Right kidney (tissue), 1 donor: Measurements from ENCODE around the gene ASIC1.
A peak's percentile ranks its signal among the peaks of the same experiment; 100 is the strongest.

ENCODE experiments used
- DNase-seq: peaks from one replicate; pipeline ENCODE4 v3.0.0-alpha.2; 2016

The ASIC1 gene

DNA sequence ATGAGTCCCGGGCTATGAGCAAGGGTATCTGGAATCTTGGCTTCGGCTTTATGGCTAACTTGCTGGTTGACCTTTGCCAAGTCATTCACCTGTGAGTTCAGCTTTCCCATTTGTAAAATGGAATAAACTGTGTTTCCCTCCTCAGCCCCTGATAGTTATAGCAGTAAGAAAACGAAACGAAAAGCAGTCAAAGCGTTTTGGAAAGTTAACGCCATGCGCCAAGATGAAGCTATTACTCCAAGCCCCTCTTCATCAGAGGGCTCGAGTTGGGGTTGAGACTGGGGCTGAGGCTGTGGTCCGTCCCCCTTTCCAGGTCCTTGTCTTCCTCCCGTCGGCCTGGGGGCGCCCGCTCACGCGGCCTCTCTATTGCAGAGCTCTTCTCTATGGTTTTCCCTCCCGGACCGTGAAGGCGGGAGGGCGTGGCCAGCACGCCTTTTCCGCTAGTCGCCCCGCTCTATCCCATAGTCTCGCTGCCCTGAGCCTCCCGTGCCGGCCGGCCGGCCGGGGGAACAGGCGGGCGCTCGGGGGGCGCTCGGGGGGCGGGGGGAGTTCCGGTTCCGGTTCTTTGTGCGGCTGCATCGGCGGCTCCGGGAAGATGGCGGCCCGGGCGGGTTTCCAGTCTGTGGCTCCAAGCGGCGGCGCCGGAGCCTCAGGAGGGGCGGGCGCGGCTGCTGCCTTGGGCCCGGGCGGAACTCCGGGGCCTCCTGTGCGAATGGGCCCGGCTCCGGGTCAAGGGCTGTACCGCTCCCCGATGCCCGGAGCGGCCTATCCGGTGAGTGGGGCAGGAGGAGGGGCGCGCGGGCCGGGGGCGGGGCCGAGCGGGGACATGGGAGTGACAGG, 27.6 kb downstream of the ASIC1 start, which contains the start of gene SMARCD1:
TSS of gene SMARCD1 (plus strand) at position 568 of the 840 bp plus-strand sequence. CDS start at position 596, 28 bp downstream.
- peak; percentile 92 for DNase-seq

DNA sequence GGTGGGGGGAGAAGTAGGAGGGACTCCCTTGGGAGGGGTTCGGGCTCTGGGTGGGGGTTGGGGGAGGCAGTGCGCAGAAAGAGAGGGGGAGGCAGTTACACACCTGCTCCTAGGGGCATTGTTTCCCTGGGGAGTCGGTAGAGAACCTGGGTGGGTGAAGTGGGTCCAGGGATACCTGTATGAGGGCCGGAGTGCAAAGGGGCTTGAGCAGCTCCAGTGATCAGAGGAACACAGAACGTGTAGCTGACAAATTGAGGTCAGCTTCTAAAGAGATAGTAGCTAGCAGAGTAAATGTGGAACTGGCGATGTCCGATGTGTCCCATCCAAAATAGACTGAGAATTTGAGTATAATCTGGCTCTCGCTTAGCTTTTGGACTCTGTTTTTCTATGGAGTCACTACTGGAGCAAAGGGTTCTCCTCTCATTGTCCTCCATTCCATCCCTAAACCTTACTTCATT, 28.2 kb downstream of the ASIC1 start:
- DNase-seq, result peak; percentile 41

- DNase-seq, result no peak
Measured at GRCh38 chr12:50086148-50086547, 28.8 kb downstream of the ASIC1 start.

DNA sequence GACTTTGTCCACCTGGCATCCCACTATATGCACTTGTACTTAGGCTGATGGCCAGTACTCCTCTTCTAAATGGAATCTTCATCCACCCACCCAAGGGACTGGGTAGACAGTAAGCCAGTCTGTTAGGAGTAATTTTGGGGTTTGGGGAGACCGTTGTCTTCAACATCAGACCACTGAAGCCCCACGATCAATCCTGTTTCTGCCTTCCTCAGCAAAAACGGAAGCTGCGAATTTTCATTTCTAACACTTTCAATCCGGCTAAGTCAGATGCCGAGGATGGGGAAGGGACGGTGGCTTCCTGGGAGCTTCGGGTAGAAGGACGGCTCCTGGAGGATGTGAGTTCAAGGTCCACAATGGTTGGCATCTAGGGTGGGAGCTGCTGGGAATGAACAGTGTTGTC, 29.8 kb downstream of the ASIC1 start:
- DNase-seq, result no peak

- no peak for DNase-seq
Measured at GRCh38 chr12:50087995-50088394, 30.6 kb downstream of the ASIC1 start.

- no peak for DNase-seq
Measured at GRCh38 chr12:50088577-50089335, 31.4 kb downstream of the ASIC1 start.

GRCh38 chr12:50089730-50090129, 32.3 kb downstream of the ASIC1 start:
- no peak for DNase-seq

DNA sequence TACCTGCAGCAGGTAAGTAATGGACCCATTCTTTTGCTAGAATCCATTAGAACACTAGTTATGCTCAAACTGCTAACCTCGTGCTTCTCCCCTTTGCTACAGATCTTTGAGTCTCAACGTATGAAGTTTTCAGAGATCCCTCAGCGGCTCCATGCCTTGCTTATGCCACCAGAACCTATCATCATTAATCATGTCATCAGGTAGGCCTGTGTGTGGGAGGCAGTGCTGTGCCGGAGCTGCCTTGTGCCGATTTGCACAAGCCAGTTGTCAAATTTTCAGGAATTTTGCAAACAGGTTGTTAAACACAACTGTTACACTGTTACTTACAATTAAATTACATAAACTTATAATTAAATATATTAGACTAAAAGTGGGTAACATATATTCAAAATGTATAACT, 33.0 kb downstream of the ASIC1 start:
- DNase-seq, result no peak

DNA sequence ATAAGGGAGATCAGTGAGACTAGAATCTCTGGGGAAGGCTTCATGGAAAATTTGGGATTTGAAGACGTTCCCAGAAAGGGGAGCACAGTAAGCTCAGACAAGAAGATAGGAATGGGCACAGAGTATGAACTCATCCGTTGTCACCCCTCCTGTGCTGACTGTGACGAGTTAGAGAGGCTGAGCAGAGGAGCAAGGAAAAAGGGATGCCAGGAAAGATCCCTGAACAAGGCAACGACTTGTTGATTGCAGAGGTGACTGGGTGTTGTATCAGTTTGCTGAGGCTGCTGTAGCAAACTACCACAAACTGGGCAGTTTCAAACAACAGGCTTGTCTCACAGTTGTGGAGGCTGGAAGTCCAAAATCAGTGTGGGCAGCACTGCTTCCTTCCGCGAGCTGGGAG, 40.6 kb downstream of the ASIC1 start:
- DNase-seq, result no peak

GRCh38 chr12:50099302-50100008, 42.1 kb downstream of the ASIC1 start:
- no peak for DNase-seq

- DNase-seq, result no peak
Measured at GRCh38 chr12:50100561-50100960, 43.2 kb downstream of the ASIC1 start.

DNA sequence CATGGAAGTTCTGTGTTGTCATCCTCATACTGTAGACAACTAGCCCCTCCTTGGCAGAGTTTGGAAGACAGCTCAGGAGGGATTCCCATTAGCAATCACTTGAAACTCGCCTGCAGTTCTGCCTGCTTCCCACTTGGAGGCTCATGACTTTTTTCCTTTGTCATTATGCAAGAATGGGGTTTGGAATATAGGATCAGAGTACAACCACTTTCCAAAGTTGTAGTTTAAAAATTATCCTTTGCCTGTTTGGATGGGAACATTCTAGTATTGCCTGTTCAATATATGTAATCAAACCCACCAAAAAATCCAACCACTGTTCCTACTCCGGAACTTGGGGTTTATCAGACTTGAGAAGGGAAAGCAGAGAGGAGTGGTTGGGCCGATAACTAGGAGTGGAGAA, 44.3 kb downstream of the ASIC1 start:
- DNase-seq, result no peak

GRCh38 chr12:50102131-50102531, 44.7 kb downstream of the ASIC1 start:
- no peak for DNase-seq

GRCh38 chr12:50102646-50103309, 45.4 kb downstream of the ASIC1 start:
- DNase-seq, result no peak

DNA sequence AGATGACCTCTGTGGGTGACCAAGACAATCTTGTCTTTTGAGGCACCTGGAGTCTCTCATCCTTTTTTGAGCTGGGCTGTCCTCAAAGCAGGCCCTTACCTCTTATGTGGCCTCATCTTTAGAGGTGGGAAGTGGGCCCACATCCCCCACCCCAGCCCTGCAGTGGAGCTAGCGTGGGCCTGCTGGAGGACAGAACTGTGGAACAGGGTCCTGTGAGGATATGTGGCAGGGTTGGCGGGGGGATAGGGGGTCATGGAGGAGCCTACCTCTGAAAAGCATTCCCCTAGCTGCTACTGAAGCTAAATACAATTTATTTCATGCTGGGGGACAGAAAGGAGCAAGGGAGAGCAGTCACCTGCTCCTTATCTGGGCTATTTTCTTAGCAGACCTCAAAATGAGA, 46.0 kb downstream of the ASIC1 start:
- DNase-seq, result no peak

- peak; percentile 67 for DNase-seq
Measured at GRCh38 chr12:50103767-50104321, 46.4 kb downstream of the ASIC1 start, which contains the start of gene GPD1. Gene GPD1 (plus strand): TSS chr12:50104008. CDS start chr12:50104051, 43 bp downstream.

- DNase-seq, result no peak
Measured at GRCh38 chr12:50104417-50105366, 47.3 kb downstream of the ASIC1 start.

GRCh38 chr12:50105913-50106450, 48.6 kb downstream of the ASIC1 start:
- DNase-seq, result no peak

DNA sequence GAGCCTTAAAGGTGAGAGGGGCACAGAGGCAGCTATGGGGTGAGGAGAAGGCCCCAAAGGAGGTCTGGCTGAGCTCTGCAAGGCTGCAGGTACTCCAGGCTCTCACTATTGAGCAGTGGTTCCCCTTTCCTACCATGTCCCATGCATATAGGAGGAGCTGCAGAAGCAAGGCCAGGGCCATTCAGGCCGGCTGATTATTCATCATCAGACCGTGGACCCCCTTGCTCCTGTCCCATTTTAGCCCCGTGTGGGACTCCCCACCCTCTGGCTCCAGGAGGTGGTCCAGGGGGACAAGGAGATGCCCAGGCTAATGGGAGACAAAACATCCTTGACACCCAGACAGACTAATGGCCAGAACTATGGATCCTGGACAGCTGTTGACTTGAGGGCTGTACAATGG, 49.5 kb downstream of the ASIC1 start:
- DNase-seq, result no peak
